Parathyroid adenoma (tissue), 2 donors: Measurements from ENCODE around the gene NUDT22.

Experiments used
- H2AFZ ChIP-seq: fragments of 300-600 bp; sonication (generic); one replicate; pipeline ENCODE4 v1.7.0; 2017; ENCODE audit warnings: antibody characterized with exemption, mild to moderate bottlenecking
- H3K27ac ChIP-seq: fragments of 300-600 bp; sonication (generic); one replicate; pipeline ENCODE4 v1.7.0; 2017
- H3K27me3 ChIP-seq: fragments of 300-600 bp; sonication (generic); one replicate; pipeline ENCODE4 v1.7.0; 2017; ENCODE audit warnings: low read length; ENCODE audit not compliant: control insufficient read depth, insufficient read depth
- H3K36me3 ChIP-seq: fragments of 300-600 bp; sonication (generic); one replicate; pipeline ENCODE4 v1.7.0; 2017; ENCODE audit warnings: low read length; ENCODE audit not compliant: control insufficient read depth, insufficient read depth
- H3K4me1 ChIP-seq: fragments of 300-600 bp; sonication (generic); one replicate; pipeline ENCODE4 v1.7.0; 2017; ENCODE audit warnings: control low read depth
- H3K4me2 ChIP-seq: fragments of 300-600 bp; sonication (generic); one replicate; pipeline ENCODE4 v1.7.0; 2017; ENCODE audit warnings: low read length
- H3K4me3 ChIP-seq: fragments of 300-600 bp; sonication (generic); one replicate; pipeline ENCODE4 v1.7.0; 2017; ENCODE audit warnings: low read depth, low read length
- H3K79me2 ChIP-seq: fragments of 300-600 bp; sonication (generic); one replicate; pipeline ENCODE4 v1.7.0; 2017; ENCODE audit warnings: control low read depth
- H3K9ac ChIP-seq: fragments of 300-600 bp; sonication (generic); one replicate; pipeline ENCODE4 v1.7.0; 2017; ENCODE audit warnings: mild to moderate bottlenecking
- H3K9me3 ChIP-seq: fragments of 300-600 bp; sonication (generic); one replicate; pipeline ENCODE4 v1.7.0; 2017; ENCODE audit warnings: low read length; ENCODE audit not compliant: control insufficient read depth
- CTCF ChIP-seq: fragments of 300-600 bp; sonication (generic); IDR thresholded peaks from one replicate; pipeline ENCODE4 v1.7.0; 2017; ENCODE audit warnings: antibody characterized with exemption, mild to moderate bottlenecking
- donor health status: primary hyperparathyroidism.

NUDT22 gene

GRCh38 chr11:64198511-64198910, 27.6 kb upstream of the NUDT22 start:
- no peaks in the 10 kb centered on the region for H3K79me2 ChIP-seq
- no peaks in the 10 kb centered on the region for H3K4me1 ChIP-seq
- no peak overlapping the region for H2AFZ ChIP-seq
- TF ChIP-seq CTCF: no peak
- no peaks in the 10 kb centered on the region for H3K27me3 ChIP-seq
- H3K36me3 ChIP-seq: no peaks in the 10 kb centered on the region
- no peak overlapping the region for H3K9ac ChIP-seq
- no peak overlapping the region for H3K4me3 ChIP-seq
- no peak overlapping the region for H3K4me2 ChIP-seq
- no peak overlapping the region for H3K27ac ChIP-seq
- H3K9me3 ChIP-seq: no peaks in the 10 kb centered on the region

- Histone ChIP-seq H3K9me3 (no peaks in the 10 kb centered on the region), H3K4me1 (peaks cover 4% of the 10 kb centered on the region), H3K79me2 (no peaks in the 10 kb centered on the region), H3K9ac (no peak overlapping the region), H3K4me3 (no peak overlapping the region), H3K4me2 (no peak overlapping the region), H3K27me3 (no peaks in the 10 kb centered on the region), H3K36me3 (no peaks in the 10 kb centered on the region), H2AFZ (no peak overlapping the region), H3K27ac (no peak overlapping the region)
- no peak for TF ChIP-seq CTCF
These were observed 24.5 kb upstream of the NUDT22 start for GRCh38 chr11:64201543-64201942.

GRCh38 chr11:64202992-64203391, 23.1 kb upstream of the NUDT22 start:
- H3K36me3 ChIP-seq: no peaks in the 10 kb centered on the region
- H3K9ac ChIP-seq: no peak overlapping the region
- no peak for TF ChIP-seq CTCF

GRCh38 chr11:64203421-64204079, 22.5 kb upstream of the NUDT22 start:
- Histone ChIP-seq H3K4me3 (no peak overlapping the region), H3K79me2 (no peaks in the 10 kb centered on the region), H3K4me1 (peaks cover 4% of the 10 kb centered on the region), H2AFZ (no peak overlapping the region), H3K4me2 (no peak overlapping the region), H3K9me3 (no peaks in the 10 kb centered on the region), H3K27me3 (no peaks in the 10 kb centered on the region), H3K27ac (no peak overlapping the region), H3K9ac (no peak overlapping the region), H3K36me3 (no peaks in the 10 kb centered on the region)
- no peak for TF ChIP-seq CTCF

More at GRCh38 chr11:64202992-64203391, 23.1 kb upstream of the NUDT22 start:
- Histone ChIP-seq H3K27me3 (no peaks in the 10 kb centered on the region), H3K9me3 (no peaks in the 10 kb centered on the region), H2AFZ (no peak overlapping the region), H3K4me2 (no peak overlapping the region), H3K4me3 (no peak overlapping the region), H3K79me2 (no peaks in the 10 kb centered on the region), H3K27ac (no peak overlapping the region), H3K4me1 (peaks cover 4% of the 10 kb centered on the region)

- Histone ChIP-seq H3K4me2 (no peak overlapping the region), H3K4me3 (no peak overlapping the region), H3K79me2 (no peaks in the 10 kb centered on the region), H3K9ac (no peak overlapping the region), H3K27me3 (no peaks in the 10 kb centered on the region), H2AFZ (no peak overlapping the region), H3K4me1 (peaks cover 4% of the 10 kb centered on the region), H3K27ac (peak overlapping the region; percentile 24), H3K36me3 (no peaks in the 10 kb centered on the region), H3K9me3 (no peaks in the 10 kb centered on the region)
- TF ChIP-seq CTCF: no peak
These were observed 22.0 kb upstream of the NUDT22 start for GRCh38 chr11:64204080-64204440.
